HG02870 (cell line): ENCODE data around the gene SEPTIN12.

Experiments used
- ATAC-seq: cut with Tn5 transposase; IDR thresholded peaks from one replicate; pipeline ENCODE4 v1.9.1; 2021; ENCODE audit warnings: mild to moderate bottlenecking, moderate library complexity; ENCODE audit not compliant: unreplicated experiment

The SEPTIN12 gene, protein sequence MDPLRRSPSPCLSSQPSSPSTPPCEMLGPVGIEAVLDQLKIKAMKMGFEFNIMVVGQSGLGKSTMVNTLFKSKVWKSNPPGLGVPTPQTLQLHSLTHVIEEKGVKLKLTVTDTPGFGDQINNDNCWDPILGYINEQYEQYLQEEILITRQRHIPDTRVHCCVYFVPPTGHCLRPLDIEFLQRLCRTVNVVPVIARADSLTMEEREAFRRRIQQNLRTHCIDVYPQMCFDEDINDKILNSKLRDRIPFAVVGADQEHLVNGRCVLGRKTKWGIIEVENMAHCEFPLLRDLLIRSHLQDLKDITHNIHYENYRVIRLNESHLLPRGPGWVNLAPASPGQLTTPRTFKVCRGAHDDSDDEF

DNA sequence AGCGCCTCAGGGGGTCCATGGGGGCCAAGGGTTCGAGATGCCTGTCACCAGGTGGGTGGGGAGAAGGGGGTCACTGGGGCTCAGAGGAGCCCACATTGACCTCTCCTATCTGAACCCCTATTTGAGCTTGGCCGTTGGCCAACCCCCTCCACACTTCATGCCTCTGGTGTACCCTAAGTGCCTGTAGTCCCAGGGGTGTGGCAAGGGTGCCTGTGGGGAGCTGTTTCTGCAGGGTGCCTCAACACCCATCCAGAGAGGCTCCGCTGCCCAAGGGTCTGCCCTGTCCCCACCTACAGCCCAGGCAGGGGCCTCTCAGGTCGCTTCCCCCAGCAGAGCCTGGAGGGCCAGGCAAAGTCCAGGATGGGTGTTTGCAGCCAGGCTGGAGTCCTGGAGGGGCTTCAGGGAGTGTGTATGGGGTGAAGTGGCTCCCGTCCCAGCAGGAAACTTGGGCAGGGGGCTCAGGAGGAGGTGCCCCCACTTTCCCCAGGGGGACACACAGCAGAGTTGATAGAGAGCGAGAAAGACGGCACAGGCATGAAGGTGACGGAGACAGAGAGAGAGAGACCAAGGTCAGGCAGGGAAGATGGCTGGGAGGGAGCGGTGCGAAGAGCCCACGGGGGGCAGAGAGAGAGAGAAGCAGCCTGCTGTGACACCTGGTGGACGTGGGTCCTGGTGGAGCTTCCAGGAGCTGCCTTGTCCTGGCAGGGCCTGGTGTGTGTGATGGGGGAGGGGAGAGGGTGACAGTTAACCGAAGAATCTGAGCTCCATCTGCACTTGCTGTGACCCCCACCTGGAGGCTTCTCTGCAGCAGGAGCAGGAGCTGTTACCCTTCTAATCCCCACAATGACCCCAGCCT lies at the start of gene SEPTIN12:
TSS of gene SEPTIN12 (minus strand) at position 719 of the 856 bp plus-strand sequence. CDS start at position 19, 700 bp downstream.
- ATAC-seq, result no peak

DNA sequence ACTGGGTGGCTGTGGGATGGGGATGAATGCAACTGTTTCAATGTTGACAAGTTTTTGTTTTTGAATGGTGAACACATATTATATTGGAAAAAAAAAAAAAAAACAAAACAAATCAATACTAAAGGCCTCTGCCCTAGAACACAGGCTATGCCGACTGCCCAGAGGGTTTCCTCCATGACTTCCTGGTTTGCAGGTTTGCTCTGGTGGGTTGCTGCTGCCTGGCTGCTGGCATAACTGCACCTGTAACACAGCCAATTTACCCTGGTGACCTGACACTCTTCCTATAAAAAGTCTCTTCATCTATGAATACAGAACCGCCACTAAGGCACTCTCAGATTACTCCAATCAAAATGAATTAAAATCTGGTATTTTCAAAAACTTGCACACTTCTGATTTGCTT lies 48.6 kb upstream of the SEPTIN12 start:
- ATAC-seq, result no peak

DNA sequence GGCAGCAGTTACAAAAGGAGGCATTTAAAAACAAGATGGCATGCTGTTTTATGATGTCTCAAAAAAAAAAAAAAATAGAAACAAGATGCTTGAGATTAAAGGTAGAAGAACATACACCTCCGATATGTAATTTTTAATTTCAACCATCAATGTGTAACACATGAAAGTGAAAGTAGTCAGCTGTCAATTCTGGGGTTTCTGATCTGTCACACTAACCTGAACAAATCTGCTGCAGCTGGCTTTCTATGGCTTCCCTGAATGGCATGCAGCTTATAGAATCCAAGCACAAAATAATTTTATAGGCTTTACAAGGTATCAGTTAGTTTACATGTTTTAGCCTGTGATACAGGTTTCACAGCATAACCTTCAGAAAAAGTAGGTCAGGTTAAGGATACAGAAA lies 45.4 kb upstream of the SEPTIN12 start:
- no peak for ATAC-seq

DNA sequence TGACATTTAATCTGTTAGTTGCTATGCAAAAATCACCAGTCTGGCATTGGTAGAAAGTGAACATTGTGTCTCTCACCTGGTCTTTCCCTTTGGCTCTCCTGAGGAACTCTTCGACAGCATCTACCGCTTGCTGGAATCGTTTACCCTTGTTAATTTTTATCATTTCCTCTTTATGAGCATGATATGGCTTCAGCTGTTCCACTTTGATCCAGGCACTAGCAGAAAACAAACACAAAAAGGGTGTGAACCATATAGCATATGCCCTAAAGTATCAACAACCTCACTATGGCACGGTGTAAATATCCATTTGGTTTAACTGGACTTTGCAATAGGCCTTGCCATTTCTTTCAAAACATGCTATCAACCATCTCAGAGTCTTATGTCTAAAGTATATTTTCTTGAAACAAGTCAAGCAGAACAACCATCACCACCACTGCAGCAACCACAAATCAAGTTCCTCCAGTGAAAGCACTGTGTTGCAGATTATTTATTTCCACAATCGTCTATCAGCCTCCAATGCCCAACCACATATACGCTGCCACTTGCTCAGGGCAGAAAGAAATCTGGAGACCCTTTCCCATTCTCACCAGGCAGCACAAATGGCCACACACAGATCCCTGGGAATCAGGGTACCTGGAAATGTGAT lies 44.7 kb upstream of the SEPTIN12 start:
- no peak for ATAC-seq

DNA sequence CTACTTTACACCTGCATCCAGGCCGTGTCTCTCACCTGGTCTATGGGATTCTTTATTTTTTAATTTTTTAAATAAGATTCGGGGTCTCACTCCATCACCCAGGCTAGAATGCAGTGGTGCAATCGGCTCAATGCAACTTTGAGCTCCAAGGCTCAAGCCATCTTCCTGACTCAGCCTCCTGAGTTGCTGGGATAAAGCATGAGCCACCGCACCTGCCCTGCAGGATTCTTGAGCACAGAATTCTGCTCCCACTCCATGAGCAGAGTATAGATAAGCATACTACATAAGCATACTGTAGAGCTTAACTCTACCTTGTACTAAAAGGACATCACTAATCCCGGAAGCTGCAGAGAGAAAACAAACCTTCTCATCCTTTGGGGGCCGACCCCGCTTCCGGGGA lies 43.5 kb upstream of the SEPTIN12 start:
- no peak for ATAC-seq

DNA sequence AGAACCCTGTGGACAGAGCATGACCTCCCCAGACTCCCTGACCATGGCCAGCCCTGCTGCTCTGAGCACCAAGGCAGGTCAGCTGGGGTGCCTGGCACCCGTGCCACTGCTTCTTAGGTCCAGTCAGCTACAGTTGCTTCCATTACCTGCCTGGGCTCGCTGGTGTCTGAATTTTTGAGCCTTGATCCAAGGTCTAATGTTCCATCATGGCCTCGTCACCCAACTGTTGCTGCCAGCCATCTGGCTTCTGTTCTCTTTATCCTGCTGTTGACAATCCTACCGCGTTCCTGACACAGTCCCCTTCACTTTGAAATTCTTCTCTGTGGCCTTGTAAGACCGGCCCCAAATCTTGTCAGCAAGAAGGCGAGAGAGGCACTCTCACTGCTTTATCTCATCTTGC lies 42.3 kb upstream of the SEPTIN12 start:
- ATAC-seq, result no peak

DNA sequence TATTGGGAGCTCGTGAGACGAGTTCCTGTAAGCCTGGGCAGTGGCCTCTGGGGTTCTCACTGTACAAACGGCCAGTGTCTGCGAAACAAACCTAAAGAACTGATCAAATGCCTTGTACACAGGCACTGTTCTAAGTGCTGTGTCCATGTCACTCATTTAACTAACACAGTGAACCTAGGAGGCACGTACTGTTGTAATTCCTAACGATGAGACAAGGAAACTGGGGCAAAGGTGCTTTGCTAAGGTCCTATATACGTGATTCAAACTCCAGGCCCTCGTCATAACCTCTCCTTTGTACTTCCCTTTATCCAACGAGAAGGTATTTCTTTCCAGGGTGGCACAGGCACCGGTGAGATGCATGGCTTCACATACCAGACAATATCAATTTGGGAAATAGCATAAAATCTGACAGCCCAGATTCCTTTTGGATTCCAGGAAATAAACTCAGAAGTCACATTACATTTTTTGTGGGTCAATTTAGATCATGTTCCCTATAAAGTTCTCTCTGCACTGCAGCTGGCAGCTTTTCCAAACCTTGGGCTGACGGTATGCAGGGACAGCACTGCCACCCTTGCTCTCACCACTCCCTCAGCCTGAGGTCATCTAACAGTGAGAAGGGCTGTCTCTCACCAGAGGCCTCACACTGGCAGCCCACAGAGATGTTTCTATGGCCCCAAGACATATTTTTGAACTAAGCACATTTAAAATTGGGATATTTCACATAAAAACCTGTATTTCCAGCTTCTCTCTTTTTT lies 40.6 kb upstream of the SEPTIN12 start:
- ATAC-seq, result no peak

DNA sequence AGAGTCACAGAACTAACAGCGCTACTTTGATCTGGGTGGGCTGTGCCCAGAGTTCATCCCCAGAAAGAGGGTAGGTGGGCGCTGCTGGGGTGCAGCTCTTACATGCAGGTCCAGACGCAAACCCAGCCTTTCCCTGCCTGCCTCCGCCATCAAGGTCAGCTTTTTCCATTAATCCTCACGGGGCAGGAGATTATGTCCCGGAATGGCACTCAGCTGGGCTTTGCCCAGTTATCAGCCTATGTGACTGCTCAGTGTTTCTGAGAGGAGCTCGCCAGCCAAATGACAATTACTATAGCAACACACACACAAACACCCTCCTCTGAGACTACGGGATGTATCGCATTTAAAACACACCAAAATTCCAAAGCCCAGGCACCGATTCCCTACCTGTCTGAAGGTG lies 38.8 kb upstream of the SEPTIN12 start:
- ATAC-seq, result no peak

DNA sequence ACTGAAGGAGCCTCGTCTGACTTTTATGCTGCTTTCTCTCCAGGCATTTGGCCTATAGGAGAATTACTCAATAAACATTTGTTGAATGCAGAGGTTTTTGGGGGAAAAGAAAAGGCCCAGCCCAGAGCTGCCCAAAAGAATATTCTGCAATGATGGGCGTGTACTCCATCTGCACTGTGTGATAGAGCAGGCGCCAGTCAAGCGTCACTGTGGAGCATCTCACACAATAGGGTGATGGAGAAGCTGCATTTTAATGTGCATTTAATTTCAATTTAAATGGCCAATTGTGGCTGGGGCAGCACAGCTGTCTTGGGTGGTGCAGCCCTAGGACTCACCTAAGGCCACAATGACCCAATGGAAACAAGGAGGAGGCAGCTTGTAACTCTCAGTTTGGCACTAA lies 38.4 kb upstream of the SEPTIN12 start:
- ATAC-seq, result no peak

DNA sequence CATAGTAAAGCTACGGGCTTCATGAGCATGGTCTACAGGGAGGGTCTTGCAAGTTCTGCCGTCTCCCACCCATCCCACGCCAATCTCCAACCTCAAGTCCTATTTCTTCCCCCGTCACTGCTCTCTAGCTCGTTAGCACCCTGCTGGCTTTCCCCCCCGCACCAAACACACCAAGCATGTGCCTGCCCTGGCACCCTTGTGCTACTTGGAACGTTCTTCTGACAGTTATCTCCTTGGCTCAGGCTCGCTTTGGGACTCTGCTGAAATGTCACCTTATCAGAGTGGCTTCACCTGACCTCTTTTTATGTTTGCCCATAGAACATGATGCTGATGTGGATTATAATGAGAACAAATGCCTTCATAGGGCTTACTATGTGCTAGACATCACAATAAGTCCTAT lies 37.1 kb upstream of the SEPTIN12 start:
- ATAC-seq, result no peak

DNA sequence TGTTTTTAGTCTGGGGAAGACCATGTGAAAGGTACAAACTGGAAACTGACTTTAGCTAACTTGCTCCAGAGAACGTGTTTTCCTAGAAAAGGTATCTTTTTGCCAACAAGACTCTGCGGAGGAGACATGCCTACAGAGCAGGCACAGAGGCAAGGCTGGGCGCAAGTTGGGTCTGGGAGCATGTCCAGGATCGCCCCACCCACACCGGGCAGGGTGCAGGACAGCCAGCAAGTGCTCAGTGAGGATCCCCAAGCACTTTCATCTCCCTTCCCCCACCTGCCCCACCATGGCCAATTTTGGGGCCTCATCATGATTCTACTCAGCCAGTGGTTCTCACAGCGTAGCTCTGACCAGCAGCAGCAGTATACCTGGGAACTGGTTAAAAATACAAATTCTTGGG lies 32.5 kb upstream of the SEPTIN12 start:
- ATAC-seq, result no peak

DNA sequence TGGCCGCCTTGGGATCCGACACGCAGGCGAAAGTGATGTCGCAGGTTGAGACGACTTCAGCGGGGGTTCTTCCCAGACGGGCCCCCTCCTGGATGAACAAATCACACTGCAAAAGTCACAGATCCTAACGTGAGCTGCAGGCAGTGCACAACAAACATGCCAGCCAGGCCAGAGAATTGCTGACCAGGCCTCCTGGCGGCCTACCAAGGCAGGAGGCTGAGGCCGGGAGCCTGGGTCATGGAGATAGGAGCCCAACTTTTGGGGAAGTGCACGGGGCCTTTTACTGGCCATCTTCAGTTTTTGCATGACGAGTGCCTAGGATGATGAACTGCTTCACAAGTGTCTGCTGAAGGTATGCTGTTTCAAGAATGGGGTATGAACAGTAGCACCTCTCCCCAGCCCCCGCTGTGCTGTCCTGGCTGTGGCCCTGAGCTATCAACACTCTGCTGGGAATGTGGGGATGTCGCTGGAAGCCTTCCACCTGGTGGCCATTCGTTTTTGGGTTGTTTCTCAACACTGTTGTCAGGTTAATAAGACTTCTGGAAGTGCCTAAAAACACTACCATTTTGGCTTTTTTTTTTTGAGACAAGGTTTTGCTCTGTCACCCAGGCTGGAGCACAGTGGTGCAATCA lies 26.5 kb upstream of the SEPTIN12 start:
- ATAC-seq, result no peak

DNA sequence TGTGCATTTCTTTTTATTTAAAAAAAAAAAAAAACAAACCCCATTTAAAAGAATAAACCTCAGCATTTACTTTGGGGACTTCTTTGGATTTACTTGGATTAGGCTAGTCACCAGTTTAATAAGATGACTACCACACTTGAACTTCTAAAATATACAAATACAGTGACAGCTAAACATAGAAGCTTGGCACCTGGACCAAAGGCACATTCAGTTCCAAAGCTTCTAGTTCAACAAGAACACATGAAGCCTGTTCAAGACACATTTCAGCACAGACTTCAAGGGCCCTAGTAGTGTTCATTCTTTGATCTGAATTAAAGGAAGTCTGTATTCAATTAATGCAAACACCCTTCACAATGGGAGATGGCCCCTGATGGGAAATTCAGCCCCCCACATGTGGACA lies 25.9 kb upstream of the SEPTIN12 start:
- no peak for ATAC-seq

DNA sequence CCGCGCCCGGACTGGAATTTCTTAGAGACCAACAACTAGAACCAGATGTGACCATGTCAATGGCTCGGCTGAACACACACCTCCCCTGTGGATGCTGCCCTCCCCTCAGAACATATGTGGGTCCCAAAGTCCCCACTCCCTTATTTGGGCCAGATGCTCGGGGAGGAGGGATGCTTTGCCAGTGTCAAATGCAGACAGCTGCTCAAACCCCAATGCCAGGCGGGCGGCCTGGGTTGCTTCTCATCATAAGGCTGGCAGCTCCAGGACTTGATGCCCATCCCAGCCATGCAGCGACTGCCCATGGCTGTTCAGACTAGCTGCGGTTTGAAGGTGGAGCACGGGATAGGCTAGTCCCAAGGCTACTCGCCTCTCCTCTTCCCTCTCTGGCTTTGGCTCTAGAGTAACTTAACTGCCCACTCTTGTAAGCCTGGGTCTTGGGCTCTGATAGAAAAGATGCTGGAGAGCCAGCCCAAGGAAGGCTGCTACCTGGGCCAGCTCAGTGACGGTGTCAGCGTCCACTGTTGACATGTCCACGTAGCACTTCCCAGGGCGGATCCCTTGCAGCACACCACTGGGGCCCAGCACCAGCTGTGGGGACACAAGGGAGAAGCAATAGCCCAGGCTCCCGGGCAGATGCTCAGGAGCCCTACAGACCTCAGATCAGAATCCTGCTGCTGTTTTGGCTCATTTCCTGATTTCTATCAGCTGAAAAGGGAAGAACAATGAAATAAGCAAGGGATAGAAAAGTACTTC lies 25.3 kb upstream of the SEPTIN12 start:
- no peak for ATAC-seq

DNA sequence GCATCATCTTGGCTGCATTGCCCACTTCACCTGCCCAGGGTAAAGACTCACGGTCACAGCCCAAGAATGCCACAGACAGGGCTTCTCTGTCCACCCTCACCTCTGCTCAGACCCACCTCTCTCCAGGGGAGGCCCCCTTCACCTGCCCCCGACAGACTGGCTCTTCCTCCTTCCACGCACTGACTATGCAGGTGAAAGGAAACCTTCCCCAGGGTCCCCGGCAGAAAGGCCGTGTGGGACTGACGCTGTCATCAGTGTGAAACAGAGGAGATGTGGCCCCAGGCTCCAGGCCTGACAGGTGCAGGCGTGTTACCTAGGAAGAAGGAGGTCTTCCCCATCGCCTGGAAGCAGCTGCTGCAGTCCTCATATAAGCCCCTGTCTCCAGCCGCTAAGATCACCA lies 23.6 kb upstream of the SEPTIN12 start:
- ATAC-seq, result no peak

DNA sequence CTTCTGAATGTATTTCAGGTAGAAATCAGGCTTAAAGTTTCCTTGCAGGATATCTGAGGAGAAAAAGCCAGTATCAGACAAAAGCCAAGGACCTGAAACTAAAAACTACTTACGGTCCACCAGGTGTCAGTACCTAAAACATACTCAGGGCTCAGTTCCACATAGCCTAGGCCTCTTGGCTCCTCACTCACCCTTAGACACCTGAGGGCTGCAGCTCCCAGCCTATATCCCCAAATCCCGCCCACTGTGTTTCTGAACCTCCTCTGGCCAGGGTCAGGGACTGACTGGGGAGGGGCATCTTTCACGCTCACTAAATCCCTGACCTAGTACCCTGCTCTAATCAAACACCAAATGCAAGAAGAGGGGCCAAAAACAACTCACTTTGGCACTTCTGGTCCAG lies 23.1 kb upstream of the SEPTIN12 start:
- no peak for ATAC-seq

DNA sequence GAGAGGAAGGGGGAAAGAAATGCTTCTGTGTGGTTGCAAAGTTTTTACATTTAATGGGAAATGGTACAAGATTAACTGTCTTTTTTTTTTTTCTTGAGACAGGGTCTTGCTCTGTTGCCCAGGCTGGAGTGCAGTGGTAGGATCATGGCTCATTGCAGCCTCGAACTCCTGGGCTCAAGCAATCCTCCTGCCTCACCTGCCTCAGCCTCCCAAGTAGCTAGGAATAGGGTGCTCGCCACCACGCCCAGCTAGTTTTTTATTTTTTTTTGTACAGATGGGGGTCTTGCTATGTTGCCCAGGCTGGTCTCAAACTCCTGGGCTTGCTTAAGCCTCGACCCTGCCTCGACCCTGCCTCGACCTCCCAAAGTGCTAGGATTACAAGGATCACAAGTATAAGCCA lies 18.1 kb upstream of the SEPTIN12 start:
- no peak for ATAC-seq

DNA sequence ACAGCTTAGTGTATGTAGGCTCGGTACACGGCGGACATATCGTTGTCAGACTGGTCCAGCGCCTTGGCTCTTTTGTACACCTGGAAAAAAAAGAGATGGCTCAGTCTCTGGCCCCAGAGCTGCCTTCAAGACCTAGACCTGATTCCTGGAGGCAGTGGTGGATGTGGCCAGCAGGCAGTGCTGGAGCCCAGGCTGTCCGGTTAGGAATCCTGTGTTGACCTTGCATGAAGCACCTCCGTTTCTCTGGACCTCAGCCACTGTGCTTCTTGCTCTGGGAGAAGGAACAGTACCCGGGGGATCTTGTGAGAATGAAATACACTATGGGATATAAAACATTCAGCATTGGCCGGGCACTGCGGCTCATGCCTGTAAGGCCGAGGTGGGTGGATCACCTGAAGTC lies 17.1 kb upstream of the SEPTIN12 start:
- ATAC-seq, result no peak

DNA sequence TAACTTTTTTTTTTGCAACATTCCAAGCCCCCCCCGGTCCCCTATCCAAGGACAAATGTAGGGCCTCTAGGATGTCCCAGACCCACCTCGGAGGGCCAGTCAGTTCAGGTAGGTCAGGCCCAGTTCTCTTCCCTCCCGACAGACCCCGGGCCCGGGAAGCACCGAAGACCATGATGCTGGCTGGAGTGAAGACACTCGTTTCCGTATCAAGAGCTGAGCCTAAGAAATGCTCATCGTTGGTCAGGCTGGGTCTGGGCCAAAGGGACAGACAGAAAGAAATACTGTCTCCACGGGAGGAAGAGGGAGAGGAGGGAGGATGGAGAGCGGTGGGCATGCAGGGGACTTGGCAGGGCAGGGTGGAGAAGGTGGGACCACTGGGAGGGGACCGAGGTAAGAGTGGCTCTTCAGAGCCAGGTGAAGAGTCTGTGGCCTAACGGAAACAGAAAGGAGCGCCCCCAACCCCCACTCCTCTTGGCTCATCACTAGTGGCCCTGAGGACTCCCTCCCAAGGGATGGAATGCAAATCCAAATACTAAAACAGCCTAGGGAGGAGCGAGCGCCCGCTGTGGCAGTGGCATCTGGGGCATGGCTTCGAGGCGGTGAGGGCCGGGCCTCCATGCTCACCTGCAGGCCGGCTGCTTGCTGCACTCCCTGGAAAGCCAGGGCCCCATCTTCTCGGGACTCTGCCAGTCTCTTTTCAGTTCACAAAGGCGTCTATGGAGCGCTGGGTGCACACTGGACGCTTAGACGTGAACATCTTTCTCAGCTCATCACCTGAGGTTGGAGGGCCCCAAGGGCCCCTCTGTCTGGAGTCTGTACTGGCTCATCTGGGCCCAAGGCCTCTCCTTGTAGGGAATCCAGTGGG lies 16.0 kb upstream of the SEPTIN12 start:
- no peak for ATAC-seq
